DMS79 (cell line): ENCODE results near the gene RXRG.
"Not testable (repeated sequence)": the region's sequence is repeated elsewhere in the genome, so short reads cannot be mapped to it uniquely, and the experiment has no call there.

ENCODE experiments used
- DNase-seq: peaks from one replicate; lab custom pipeline; 2025; lab: John Stamatoyannopoulos, UW

Gene RXRG

GRCh38 chr1:165444897-165445370 lies at the start of gene RXRG:
RXRG (minus strand) TSS chr1:165445126; CDS start chr1:165444893, 233 bp downstream.
- no peak for DNase-seq

DNA sequence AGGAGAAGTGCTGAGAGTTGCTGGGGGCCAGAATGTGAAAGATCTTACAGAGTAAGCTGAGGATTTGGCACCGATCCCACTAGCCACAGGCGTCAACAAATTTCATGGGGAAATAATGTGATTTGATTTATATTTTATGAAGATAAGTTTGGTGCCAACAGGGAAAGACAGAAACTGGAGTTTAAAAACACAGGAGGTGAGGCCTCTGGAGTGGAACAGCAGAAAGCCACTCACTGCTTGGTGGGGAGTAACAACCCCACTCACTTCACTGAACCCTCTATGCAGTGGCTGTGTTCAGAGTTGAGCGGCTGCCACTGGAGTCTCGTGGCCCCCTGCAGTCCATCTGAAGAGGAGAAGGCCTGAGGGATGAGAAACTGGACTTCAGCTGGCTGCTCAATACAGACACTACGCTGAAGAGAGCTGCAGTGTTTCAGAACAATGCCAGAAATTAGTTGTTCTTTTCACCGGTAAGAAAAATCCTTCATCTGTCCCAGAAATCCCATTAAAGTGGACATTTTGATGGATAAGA lies 48.0 kb upstream of the RXRG start:
- no peak for DNase-seq

- no peak for DNase-seq
Measured at GRCh38 chr1:165490175-165490574, 45.2 kb upstream of the RXRG start.

DNA sequence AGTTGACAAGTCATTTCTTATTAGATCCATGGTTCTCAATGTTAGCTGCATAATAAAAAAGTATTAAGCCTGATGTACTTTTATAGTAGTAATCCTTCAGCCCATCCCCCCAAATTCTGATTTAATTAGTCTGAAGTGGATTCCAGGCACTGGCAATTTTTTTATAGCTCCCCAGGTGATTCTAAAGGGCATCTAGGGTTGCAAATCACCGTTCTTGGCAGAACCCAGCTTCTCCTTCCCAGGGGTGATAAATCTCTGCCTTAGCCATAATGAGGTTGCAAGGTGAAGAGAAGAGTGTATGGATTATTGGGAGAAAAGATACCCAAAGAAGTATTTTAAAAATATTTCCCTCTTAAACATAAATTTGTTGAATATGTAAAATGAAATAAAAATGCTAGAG lies 43.0 kb upstream of the RXRG start:
- no peak for DNase-seq

- no peak for DNase-seq
Measured at GRCh38 chr1:165486663-165487062, 41.7 kb upstream of the RXRG start.

DNA sequence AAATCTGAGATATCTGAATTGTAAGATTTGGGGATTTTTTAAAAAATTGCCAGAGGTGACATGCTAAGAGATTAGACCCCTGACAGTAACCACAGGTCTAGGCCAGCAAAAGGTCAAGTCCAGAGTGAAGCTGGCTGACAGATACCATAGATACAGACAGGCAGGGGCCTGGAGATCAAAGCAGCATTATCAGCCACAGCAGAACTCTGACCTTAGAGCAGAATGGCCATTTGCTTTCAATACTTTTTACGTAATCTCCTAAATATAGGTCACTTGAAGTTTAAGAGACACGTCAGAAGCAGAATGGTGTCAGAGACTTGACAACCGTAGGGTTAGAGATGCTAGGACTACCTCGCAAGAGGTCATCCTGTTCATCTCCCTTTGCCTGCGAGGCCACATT lies 40.8 kb upstream of the RXRG start:
- no peak for DNase-seq

DNA sequence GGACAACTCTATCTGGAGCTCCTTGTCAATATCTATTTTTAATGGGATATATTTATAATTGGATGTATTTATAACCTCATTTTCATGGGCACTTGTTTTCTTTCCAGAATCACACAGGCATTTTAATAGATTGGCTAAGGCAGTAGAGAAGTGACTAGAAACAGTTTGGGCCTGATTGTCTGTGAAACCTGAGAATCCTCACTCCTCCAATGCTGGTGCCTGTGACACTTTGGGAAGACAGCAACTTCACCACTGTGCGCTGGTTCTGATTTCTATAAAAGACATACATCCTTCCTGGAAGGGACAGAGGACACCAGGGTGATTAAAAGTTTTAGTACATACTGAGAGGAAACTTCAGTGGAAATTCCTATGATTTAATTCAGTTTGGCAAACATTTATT lies 39.6 kb upstream of the RXRG start:
- no peak for DNase-seq

DNA sequence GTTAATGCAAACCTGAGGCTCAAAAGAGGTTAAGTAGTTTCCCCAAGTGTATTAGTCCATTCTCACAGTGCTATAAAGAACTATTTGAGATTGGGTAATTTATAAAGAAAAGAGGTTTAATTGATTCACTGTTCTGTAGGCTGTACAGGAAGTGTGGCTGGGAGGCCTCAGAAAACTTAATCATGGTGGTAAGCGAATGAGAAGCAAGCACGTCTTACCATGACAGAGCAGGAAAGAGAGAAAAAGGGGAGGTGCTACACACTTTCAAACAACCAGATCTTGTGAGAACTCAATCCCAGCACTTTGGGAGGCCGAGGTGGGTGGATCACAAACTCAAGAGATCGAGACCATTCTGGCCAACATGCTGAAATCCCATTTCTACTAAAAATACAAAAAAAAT lies 38.5 kb upstream of the RXRG start:
- DNase-seq = no peak

- DNase-seq = no peak
Measured at GRCh38 chr1:165481820-165482532, 37.0 kb upstream of the RXRG start.

- no peak for DNase-seq
Measured at GRCh38 chr1:165476776-165477175, 31.9 kb upstream of the RXRG start.

DNA sequence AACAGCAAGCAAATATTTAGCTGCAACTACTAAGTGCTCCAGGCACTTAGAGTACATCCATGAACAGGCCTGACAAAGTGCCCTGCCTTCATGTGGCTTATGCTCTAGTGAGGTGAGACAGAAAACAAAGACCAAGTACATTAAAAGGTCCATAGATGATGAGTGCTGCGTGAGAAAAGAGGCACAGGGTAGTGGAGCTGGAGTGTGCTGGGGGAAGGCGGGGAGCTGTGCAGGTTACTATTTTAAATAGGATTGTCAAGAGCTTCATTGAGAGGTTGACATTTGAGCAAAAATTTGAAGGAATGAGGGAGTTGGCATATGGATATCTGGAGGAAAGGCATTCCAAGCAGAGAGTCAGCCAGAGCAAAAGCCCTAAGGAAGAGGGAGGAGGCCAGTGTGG lies 29.3 kb upstream of the RXRG start:
- DNase-seq = no peak

GRCh38 chr1:165473081-165473480 lies 28.2 kb upstream of the RXRG start:
- no peak for DNase-seq

DNA sequence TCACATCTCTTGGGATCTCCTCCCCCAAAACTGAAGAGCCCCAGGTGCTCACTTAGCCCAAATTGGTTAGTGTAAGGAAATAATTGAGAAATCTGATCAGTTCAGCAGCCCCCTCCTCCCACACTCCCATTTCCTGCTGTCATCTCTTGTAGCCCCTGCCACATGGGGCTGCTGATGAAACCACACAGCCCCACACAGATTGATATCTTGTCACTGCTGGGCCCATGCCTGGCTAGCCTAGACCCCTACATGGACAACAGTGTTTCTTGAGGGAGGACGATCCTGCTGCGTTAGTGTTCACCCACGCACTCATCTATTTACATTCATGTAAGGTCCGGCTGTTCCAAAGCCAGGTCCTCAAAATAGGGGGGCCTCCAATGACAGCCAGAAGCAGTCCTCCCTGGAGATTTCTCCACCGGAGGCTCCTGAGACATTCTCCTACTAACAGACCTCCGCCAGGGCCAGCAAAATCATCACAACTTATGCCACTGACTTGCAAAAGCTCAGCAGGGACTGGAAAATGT lies 23.9 kb upstream of the RXRG start:
- DNase-seq = no peak

DNA sequence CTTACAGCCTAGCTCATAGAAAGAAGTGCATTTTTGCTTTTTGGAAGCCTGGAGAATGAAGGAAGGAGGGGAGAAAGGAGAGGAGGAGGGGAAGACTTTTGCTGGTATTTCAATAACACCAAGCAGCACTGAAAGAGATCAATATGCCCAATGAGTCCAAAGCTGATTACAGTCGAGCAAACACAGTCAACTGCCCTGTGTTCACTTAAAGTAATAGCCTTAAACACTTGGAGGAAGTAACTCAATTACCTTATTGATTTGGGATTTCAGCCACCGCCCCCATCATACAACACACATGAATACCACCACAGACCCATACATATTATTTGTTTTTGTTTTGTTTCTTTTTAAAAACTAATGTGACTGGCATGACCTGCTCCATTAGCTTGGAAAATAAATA lies 23.3 kb upstream of the RXRG start:
- DNase-seq = no peak

- no peak for DNase-seq
Measured at GRCh38 chr1:165467706-165468105, 22.8 kb upstream of the RXRG start.

DNA sequence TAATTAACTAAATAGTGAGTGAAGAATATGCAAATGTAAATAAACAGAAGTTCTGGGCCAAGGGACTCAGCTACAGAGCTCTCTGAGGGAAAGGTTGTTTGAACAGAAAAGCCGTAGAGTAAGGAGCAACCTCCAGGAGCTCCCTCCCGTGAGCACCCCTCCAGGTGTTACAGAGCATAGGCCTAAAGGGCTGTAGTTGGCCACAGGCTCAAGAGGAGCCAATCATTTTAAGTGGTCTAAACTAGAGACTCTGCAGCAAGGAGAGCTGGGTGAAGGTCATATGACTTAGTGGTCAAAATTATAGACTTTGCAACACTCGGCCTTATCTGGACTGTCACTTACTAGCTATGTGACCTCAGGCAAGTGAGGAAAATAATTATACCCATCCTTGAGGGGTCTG lies 19.1 kb upstream of the RXRG start:
- no peak for DNase-seq

DNA sequence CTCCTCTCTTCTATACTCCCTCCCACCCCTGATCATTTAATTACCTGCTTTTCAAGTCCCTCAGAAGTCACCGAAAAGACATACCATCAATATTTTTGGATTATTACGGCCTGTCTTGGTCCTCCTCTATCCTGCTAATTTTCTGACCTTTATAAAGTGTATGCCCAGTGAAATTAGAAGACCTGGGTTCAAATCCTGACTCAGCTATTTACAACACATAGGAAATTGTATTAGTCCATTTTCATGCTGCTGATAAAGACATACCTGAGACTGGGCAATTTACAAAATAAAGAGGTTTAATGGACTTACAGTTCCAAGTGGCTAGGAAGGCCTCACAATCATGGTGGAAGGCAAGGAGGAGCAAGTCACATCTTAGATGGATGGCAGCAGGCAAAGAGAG lies 14.8 kb upstream of the RXRG start:
- DNase-seq = not testable (repeated sequence)

DNA sequence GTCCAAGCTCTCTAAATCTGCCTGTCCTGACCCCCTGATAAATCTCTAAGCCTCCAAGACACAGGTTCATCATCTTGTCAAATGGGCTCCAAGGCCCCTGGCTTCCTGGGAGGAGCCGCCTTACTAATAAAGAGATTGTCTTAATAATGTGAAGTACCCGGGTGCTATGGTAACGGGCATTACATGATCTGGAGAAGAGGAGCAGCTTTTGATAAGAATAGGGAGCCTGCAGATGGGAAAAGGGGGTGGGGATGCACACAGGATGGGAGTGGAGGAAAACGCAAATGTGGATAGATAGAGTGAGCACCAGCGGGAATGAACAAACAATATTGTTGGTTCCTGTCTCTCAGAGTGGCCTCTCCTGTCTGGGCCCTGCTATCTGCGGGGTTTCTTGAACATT lies 11.9 kb upstream of the RXRG start:
- DNase-seq = no peak

GRCh38 chr1:165456114-165456513 lies 11.2 kb upstream of the RXRG start:
- no peak for DNase-seq

- no peak for DNase-seq
Measured at GRCh38 chr1:165455111-165455510, 10.2 kb upstream of the RXRG start.

GRCh38 chr1:165454091-165454610 lies 9.2 kb upstream of the RXRG start:
- no peak for DNase-seq

DNA sequence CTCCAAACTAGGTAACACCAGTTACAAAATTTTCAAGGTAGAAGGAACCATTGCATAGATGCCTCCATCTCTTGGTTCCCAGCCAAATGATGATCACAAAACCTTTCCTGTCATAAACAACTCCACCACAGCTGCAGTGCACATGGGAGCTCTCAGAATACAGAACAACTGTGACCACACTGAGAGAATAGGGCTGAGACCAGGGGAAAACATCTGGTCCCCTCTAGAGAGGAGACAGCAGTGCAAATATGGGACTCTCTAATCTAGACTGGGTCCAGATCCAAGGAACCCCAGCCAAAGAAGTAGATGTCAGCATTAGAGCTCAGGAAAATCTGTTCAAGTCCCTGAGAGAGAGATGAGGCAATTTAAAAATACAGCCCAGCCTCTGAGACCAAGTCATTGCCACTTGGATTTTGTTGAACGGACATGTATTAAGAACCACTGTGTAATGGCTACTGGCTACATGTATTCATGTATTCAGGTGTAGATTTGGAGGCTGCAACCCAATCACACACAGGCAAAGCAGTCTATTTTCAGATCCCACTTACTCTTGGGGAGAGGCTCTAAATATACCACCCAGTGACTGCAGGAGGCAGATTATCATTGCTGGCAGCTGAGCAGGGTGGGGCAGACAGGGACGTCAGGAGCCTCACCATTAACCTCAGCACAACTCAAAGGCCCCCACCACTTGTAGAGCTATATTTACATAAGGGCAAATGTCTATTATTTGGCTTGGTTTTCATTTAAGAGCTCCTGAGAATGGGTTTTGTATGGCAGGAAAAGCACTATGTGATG lies 7.6 kb upstream of the RXRG start:
- no peak for DNase-seq

GRCh38 chr1:165451691-165452090 lies 6.8 kb upstream of the RXRG start:
- no peak for DNase-seq
